ENCODE measurements around the gene IFT122. TPM values are rescaled to one million over a fixed set of nuclear protein-coding genes. Genes with fewer than 3 reads are reported as not detected.

IFT122 gene
- total and polyA plus RNA-seq, 9 donors, result 20.8 to 58.1 (median 45.6) TPM

GRCh38 chr3:129555616-129556357 is 115.8 kb downstream of the IFT122 start:
- H3K36me3 ChIP-seq, result no peaks in the 10 kb centered on the region
- H3K27ac ChIP-seq, result peak overlapping the region in 1 of 2 donors; percentile 66
- H3K27me3 ChIP-seq, result no peaks in the 10 kb centered on the region
- WGBS, 3 donors, result 73 to 74% (median 73%) methylated on average over 13 to 18 of the region's 18 CpGs
- no peak for DNase-seq
- H3K9me3 ChIP-seq, result no peaks in the 10 kb centered on the region
- no peak overlapping the region for H3K4me3 ChIP-seq
- intact Hi-C loops (cut with DNase I), result no loop called here
- TF ChIP-seq CTCF (IDR thresholded peaks at IDR 0.05), result no peak
- TF ChIP-seq EP300 (IDR thresholded peaks at IDR 0.05), result no peak
- no peak for TF ChIP-seq POLR2A (IDR thresholded peaks at IDR 0.05)
- peaks cover 20% of the 10 kb centered on the region for H3K4me1 ChIP-seq (ENCODE audit: insufficient read depth)

GRCh38 chr3:129556358-129556695 is 116.3 kb downstream of the IFT122 start:
- no peaks in the 10 kb centered on the region for H3K36me3 ChIP-seq
- DNase-seq, result no peak
- 90 to 97% (median 93%) methylated on average over 15 of the region's 15 CpGs for WGBS, 3 donors
- no peak overlapping the region for H3K4me3 ChIP-seq
- H3K9me3 ChIP-seq, result no peaks in the 10 kb centered on the region
- H3K27ac ChIP-seq, result no peak overlapping the region
- TF ChIP-seq CTCF (IDR thresholded peaks at IDR 0.05) (no peak), EP300 (IDR thresholded peaks at IDR 0.05) (no peak), POLR2A (IDR thresholded peaks at IDR 0.05) (no peak)
- H3K4me1 ChIP-seq (ENCODE audit: insufficient read depth), result peaks cover 25% of the 10 kb centered on the region
- intact Hi-C loops (cut with DNase I), result no loop called here
- H3K27me3 ChIP-seq, result no peaks in the 10 kb centered on the region

- Histone ChIP-seq H3K9me3 (no peaks in the 10 kb centered on the region), H3K36me3 (no peaks in the 10 kb centered on the region), H3K27ac (no peak overlapping the region), H3K4me1 (ENCODE audit: insufficient read depth) (peaks cover 30% of the 10 kb centered on the region), H3K4me3 (no peak overlapping the region), H3K27me3 (no peaks in the 10 kb centered on the region)
- DNase-seq, result no peak
- intact Hi-C loops (cut with DNase I), result no loop called here
- TF ChIP-seq CTCF (IDR thresholded peaks at IDR 0.05), result no peak
- no peak for TF ChIP-seq POLR2A (IDR thresholded peaks at IDR 0.05)
- no peak for TF ChIP-seq EP300 (IDR thresholded peaks at IDR 0.05)
- WGBS, 3 donors, result 89 to 92% (median 91%) methylated on average over 31 of the region's 31 CpGs
Measured at GRCh38 chr3:129556890-129557547, 117.0 kb downstream of the IFT122 start.

GRCh38 chr3:129557548-129557894 is 117.5 kb downstream of the IFT122 start:
- Histone ChIP-seq H3K27ac (no peak overlapping the region), H3K4me1 (ENCODE audit: insufficient read depth) (peaks cover 30% of the 10 kb centered on the region), H3K36me3 (no peaks in the 10 kb centered on the region), H3K4me3 (no peak overlapping the region), H3K9me3 (no peaks in the 10 kb centered on the region), H3K27me3 (no peaks in the 10 kb centered on the region)
- no peak for TF ChIP-seq CTCF (IDR thresholded peaks at IDR 0.05)
- no peak for TF ChIP-seq EP300 (IDR thresholded peaks at IDR 0.05)
- no peak for TF ChIP-seq POLR2A (IDR thresholded peaks at IDR 0.05)
- no peak for DNase-seq
- intact Hi-C loops (cut with DNase I), result no loop called here
- 50 to 84% (median 83%) methylated on average over 11 of the region's 11 CpGs for WGBS, 3 donors
